H4 (cell line): ENCODE results near the gene CEP72. TPM values are rescaled to one million over a fixed set of nuclear protein-coding genes. Genes with fewer than 3 reads are reported as not detected.
"Not testable (repeated sequence)": the region's sequence is repeated elsewhere in the genome, so short reads cannot be mapped to it uniquely, and the experiment has no call there.

Source experiments
- DNase-seq: peaks from one replicate; pipeline ENCODE4 v3.0.0-alpha.2; 2015; ENCODE audit warnings: low spot score
- total RNA-seq: library from RNA; depleted of rRNA; stranded (reverse); fragments of >200 nt; shearing (Covaris generic); gene quantifications from 2 replicates; pipeline ENCODE4 v1.2.3, GENCODE V29; 2014

CEP72 gene
- total RNA-seq, 1 experiment from 2014 or later, result 4.8 TPM

- no peak for DNase-seq
Observed at GRCh38 chr5:618450-618849, 6.3 kb downstream of the CEP72 start.

- DNase-seq, result no peak
Observed at GRCh38 chr5:619444-619843, 7.3 kb downstream of the CEP72 start.

GRCh38 chr5:620152-620551 lies 8.0 kb downstream of the CEP72 start:
- no peak for DNase-seq

- no peak for DNase-seq
Observed at GRCh38 chr5:620586-621180, 8.5 kb downstream of the CEP72 start.

GRCh38 chr5:621341-621761 lies 9.2 kb downstream of the CEP72 start:
- no peak for DNase-seq

GRCh38 chr5:622359-622758 lies 10.2 kb downstream of the CEP72 start:
- no peak for DNase-seq

GRCh38 chr5:622946-623522 lies 10.9 kb downstream of the CEP72 start:
- DNase-seq, result no peak

- DNase-seq, result no peak
Observed at GRCh38 chr5:623531-623930, 11.4 kb downstream of the CEP72 start.

- no peak for DNase-seq
Observed at GRCh38 chr5:624118-624950, 12.2 kb downstream of the CEP72 start.

- no peak for DNase-seq
Observed at GRCh38 chr5:624951-625230, 12.8 kb downstream of the CEP72 start.

- DNase-seq, result no peak
Observed at GRCh38 chr5:625516-625915, 13.4 kb downstream of the CEP72 start.

- no peak for DNase-seq
Observed at GRCh38 chr5:626850-627249, 14.7 kb downstream of the CEP72 start.

GRCh38 chr5:627840-628239 lies 15.7 kb downstream of the CEP72 start:
- DNase-seq, result no peak

- not testable (repeated sequence) for DNase-seq
Observed at GRCh38 chr5:628351-629205, 16.4 kb downstream of the CEP72 start.

- DNase-seq, result no peak
Observed at GRCh38 chr5:633501-633955, 21.4 kb downstream of the CEP72 start.

- no peak for DNase-seq
Observed at GRCh38 chr5:634191-634590, 22.1 kb downstream of the CEP72 start.

GRCh38 chr5:635306-636055 lies 23.3 kb downstream of the CEP72 start:
- no peak for DNase-seq

- no peak for DNase-seq
Observed at GRCh38 chr5:636951-637350, 24.8 kb downstream of the CEP72 start.

- DNase-seq, result no peak
Observed at GRCh38 chr5:637581-638450, 25.7 kb downstream of the CEP72 start.

- DNase-seq, result no peak
Observed at GRCh38 chr5:638501-639252, 26.5 kb downstream of the CEP72 start.
